ENCODE data around the gene CD81. TPM values are rescaled to one million over a fixed set of nuclear protein-coding genes. Genes with fewer than 3 reads are reported as not detected.

Gene CD81
- total RNA-seq, 1 donor, result 195 TPM

GRCh38 chr11:2409611-2410468 is 32.7 kb downstream of the CD81 start:
- H3K27me3 ChIP-seq (ENCODE audit: insufficient read depth, low read length), result no peaks in the 10 kb centered on the region
- no peaks in the 10 kb centered on the region for H4K20me1 ChIP-seq (ENCODE audit: insufficient read depth, low read length)
- H3K79me2 ChIP-seq (ENCODE audit: insufficient read depth, low read length), result no peaks in the 10 kb centered on the region
- H3K36me3 ChIP-seq (ENCODE audit: insufficient read depth, low read length), result no peaks in the 10 kb centered on the region
- TF ChIP-seq CTCF (IDR thresholded peaks at IDR 0.05; ENCODE audit: extremely low read depth, low read depth, low read length), result no peak
- peak overlapping the region; percentile 55 for H3K4me2 ChIP-seq (ENCODE audit: insufficient read depth, low read length)
- no peak for DNase-seq (ENCODE audit: insufficient read length, low spot score, missing footprints)
- no peak overlapping the region for H3K27ac ChIP-seq (ENCODE audit: low read depth, low read length)
- H3K4me1 ChIP-seq (ENCODE audit: insufficient read depth, low read length), result no peaks in the 10 kb centered on the region
- H3K9me3 ChIP-seq (ENCODE audit: low read depth, low read length), result no peaks in the 10 kb centered on the region
- H3K4me3 ChIP-seq (ENCODE audit: insufficient read depth, low read length), result no peak overlapping the region
- peak overlapping the region; percentile 71 for H2AFZ ChIP-seq (ENCODE audit: low read length)

- Histone ChIP-seq H3K4me3 (ENCODE audit: insufficient read depth, low read length) (no peak overlapping the region), H4K20me1 (ENCODE audit: insufficient read depth, low read length) (no peaks in the 10 kb centered on the region), H3K4me1 (ENCODE audit: insufficient read depth, low read length) (no peaks in the 10 kb centered on the region), H2AFZ (ENCODE audit: low read length) (no peak overlapping the region), H3K79me2 (ENCODE audit: insufficient read depth, low read length) (no peaks in the 10 kb centered on the region), H3K9me3 (ENCODE audit: low read depth, low read length) (no peaks in the 10 kb centered on the region), H3K27ac (ENCODE audit: low read depth, low read length) (no peak overlapping the region), H3K27me3 (ENCODE audit: insufficient read depth, low read length) (no peaks in the 10 kb centered on the region), H3K4me2 (ENCODE audit: insufficient read depth, low read length) (no peak overlapping the region), H3K36me3 (ENCODE audit: insufficient read depth, low read length) (no peaks in the 10 kb centered on the region)
- no peak for DNase-seq (ENCODE audit: insufficient read length, low spot score, missing footprints)
- no peak for TF ChIP-seq CTCF (IDR thresholded peaks at IDR 0.05; ENCODE audit: extremely low read depth, low read depth, low read length)
Observed at GRCh38 chr11:2410616-2411015, 33.5 kb downstream of the CD81 start.

- DNase-seq (ENCODE audit: insufficient read length, low spot score, missing footprints), result no peak
- no peak overlapping the region for H2AFZ ChIP-seq (ENCODE audit: low read length)
- no peak overlapping the region for H3K4me2 ChIP-seq (ENCODE audit: insufficient read depth, low read length)
- no peaks in the 10 kb centered on the region for H3K4me1 ChIP-seq (ENCODE audit: insufficient read depth, low read length)
- no peaks in the 10 kb centered on the region for H3K79me2 ChIP-seq (ENCODE audit: insufficient read depth, low read length)
- H3K4me3 ChIP-seq (ENCODE audit: insufficient read depth, low read length), result no peak overlapping the region
- no peaks in the 10 kb centered on the region for H3K36me3 ChIP-seq (ENCODE audit: insufficient read depth, low read length)
- TF ChIP-seq CTCF (IDR thresholded peaks at IDR 0.05; ENCODE audit: extremely low read depth, low read depth, low read length), result no peak
- no peaks in the 10 kb centered on the region for H4K20me1 ChIP-seq (ENCODE audit: insufficient read depth, low read length)
- no peaks in the 10 kb centered on the region for H3K27me3 ChIP-seq (ENCODE audit: insufficient read depth, low read length)
- H3K9me3 ChIP-seq (ENCODE audit: low read depth, low read length), result no peaks in the 10 kb centered on the region
- H3K27ac ChIP-seq (ENCODE audit: low read depth, low read length), result no peak overlapping the region
Observed at GRCh38 chr11:2411446-2412305, 34.6 kb downstream of the CD81 start.

GRCh38 chr11:2412323-2412722 is 35.2 kb downstream of the CD81 start:
- Histone ChIP-seq H3K27me3 (ENCODE audit: insufficient read depth, low read length) (no peaks in the 10 kb centered on the region), H3K79me2 (ENCODE audit: insufficient read depth, low read length) (no peaks in the 10 kb centered on the region), H3K27ac (ENCODE audit: low read depth, low read length) (no peak overlapping the region), H4K20me1 (ENCODE audit: insufficient read depth, low read length) (no peaks in the 10 kb centered on the region), H3K9me3 (ENCODE audit: low read depth, low read length) (no peaks in the 10 kb centered on the region), H3K4me1 (ENCODE audit: insufficient read depth, low read length) (no peaks in the 10 kb centered on the region), H2AFZ (ENCODE audit: low read length) (no peak overlapping the region), H3K4me2 (ENCODE audit: insufficient read depth, low read length) (no peak overlapping the region), H3K36me3 (ENCODE audit: insufficient read depth, low read length) (no peaks in the 10 kb centered on the region), H3K4me3 (ENCODE audit: insufficient read depth, low read length) (no peak overlapping the region)
- no peak for TF ChIP-seq CTCF (IDR thresholded peaks at IDR 0.05; ENCODE audit: extremely low read depth, low read depth, low read length)
- no peak for DNase-seq (ENCODE audit: insufficient read length, low spot score, missing footprints)
